Mucosa of rectum (tissue), 2 donors: ENCODE data around the gene LRRN4CL.
"Not testable (repeated sequence)": the region's sequence is repeated elsewhere in the genome, so short reads cannot be mapped to it uniquely, and the experiment has no call there.

ENCODE experiments used
- H3K27ac ChIP-seq, 2 donors: one replicate each; pipeline ENCODE4 v1.7.0; 2013; ENCODE audit warnings: inconsistent platforms in 2 of 2, low read depth in 2 of 2, low read length in 2 of 2
- H3K27me3 ChIP-seq, 2 donors: one replicate each; pipeline ENCODE4 v1.7.0; 2013; ENCODE audit warnings: low read length in 2 of 2; ENCODE audit not compliant: control insufficient read depth in 2 of 2, insufficient read depth in 2 of 2
- H3K36me3 ChIP-seq, 2 donors: one replicate each; pipeline ENCODE4 v1.7.0; 2013; ENCODE audit warnings: low read length in 2 of 2; ENCODE audit not compliant: control insufficient read depth in 2 of 2, insufficient read depth in 2 of 2
- H3K4me1 ChIP-seq, 2 donors: one replicate each; pipeline ENCODE4 v1.7.0; 2013; ENCODE audit warnings: low read length in 2 of 2, mild to moderate bottlenecking in 1 of 2; ENCODE audit not compliant: control insufficient read depth in 2 of 2, insufficient read depth in 2 of 2
- H3K4me3 ChIP-seq, 2 donors: one replicate each; pipeline ENCODE4 v1.7.0; 2013; ENCODE audit warnings: low read length in 2 of 2
- H3K9ac ChIP-seq, 2 donors: one replicate each; pipeline ENCODE4 v1.7.0; 2013; ENCODE audit warnings: low read length in 2 of 2, low read depth in 1 of 2, mild to moderate bottlenecking in 1 of 2
- H3K9me3 ChIP-seq, 2 donors: one replicate each; pipeline ENCODE4 v1.7.0; 2013; ENCODE audit warnings: low read length in 2 of 2; ENCODE audit not compliant: control insufficient read depth in 2 of 2
- donor health status: healthy.
- donor health status: Normal muscosa, but diverticular disease.

Gene LRRN4CL

DNA sequence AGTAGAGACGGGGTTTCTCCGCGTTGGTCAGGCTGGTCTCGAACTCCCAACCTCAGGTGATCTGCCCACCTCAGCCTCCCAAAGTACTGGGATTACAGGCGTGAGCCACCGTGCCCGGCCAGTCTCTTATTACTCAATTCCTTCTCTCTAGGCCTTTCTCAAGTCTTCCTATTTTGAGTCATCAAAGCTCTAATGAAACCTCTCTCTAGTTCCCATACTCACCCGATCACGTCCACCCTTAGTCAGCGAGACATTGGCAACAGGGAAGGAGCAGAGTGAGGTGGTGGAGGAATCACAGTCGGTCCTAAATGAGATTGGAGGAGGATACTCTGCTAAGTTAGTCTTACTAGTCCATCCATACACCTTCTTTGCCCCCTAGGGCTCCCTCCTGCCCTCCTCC, 12.9 kb upstream of the LRRN4CL start:
- H3K27ac ChIP-seq, result no peak overlapping the region
- H3K36me3 ChIP-seq, result no peaks in the 10 kb centered on the region
- no peak overlapping the region for H3K4me3 ChIP-seq
- no peak overlapping the region for H3K9ac ChIP-seq
- H3K9me3 ChIP-seq, result no peaks in the 10 kb centered on the region
- H3K4me1 ChIP-seq, result peaks cover 16 to 19% of the 10 kb centered on the region in 2 donors
- no peaks in the 10 kb centered on the region for H3K27me3 ChIP-seq

DNA sequence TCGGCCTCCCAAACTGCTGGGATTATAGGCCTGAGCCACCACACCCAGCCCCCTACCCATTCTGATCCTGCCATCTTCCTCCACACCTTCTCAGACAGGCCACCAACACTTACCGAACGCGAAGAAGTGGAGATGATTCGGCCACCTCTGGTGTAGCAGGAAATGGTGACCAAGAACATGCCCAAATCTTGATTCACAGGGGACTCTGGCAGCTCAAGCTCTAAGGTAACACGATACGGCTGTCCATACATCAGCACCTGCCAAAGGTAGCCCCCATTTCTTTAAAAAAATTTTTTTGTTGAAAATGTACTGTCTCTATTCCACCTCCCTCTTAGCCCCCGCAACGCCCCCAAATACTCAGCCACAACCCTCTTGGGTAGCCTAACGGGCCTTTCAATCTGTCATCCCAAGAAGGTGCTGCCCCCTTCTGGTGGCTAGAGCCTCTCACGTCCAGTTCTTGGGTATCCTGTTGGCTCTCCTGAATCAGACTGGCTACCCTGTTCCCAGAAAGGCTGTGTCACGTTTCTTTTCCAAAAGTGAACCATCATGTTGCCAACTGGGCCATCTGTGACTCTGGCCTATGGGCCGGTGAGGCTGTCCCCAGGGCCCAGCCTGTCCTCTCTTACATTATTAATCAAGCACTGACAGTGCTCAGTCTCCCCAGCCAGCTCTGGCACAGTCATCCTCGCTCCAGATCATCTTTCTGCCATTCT, 5.3 kb upstream of the LRRN4CL start:
- no peaks in the 10 kb centered on the region for H3K9me3 ChIP-seq
- H3K27me3 ChIP-seq, result no peaks in the 10 kb centered on the region
- H3K4me1 ChIP-seq, result peaks cover 0 to 2% of the 10 kb centered on the region in 2 donors
- peaks cover 20 to 30% of the 10 kb centered on the region in 2 donors for H3K36me3 ChIP-seq
- no peak overlapping the region for H3K9ac ChIP-seq
- H3K4me3 ChIP-seq, result no peak overlapping the region
- H3K27ac ChIP-seq, result no peak overlapping the region

DNA sequence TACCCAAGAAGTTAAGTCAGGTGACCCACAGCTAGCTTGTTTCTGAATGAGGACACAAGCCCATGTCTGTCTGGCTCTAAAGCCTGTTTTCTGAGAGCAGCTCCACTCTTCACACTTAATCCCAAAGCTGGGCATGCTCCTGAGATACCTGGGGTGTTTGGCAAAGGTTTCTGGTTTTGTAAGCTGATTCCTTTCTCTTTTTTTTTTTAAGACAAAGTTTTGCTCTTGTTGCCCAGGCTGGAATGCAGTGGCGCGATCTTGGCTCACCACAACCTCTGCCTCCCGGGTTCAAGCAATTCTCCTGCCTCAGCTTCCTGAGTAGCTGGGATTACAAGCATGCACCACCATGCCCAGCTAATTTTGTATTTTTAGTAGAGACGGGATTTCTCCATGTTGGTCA, 4.3 kb upstream of the LRRN4CL start:
- H3K9me3 ChIP-seq, H3K27ac ChIP-seq, H3K9ac ChIP-seq, H3K4me1 ChIP-seq, H3K27me3 ChIP-seq, H3K4me3 ChIP-seq: not testable (repeated sequence)
- peaks cover 20 to 30% of the 10 kb centered on the region in 2 donors for H3K36me3 ChIP-seq

DNA sequence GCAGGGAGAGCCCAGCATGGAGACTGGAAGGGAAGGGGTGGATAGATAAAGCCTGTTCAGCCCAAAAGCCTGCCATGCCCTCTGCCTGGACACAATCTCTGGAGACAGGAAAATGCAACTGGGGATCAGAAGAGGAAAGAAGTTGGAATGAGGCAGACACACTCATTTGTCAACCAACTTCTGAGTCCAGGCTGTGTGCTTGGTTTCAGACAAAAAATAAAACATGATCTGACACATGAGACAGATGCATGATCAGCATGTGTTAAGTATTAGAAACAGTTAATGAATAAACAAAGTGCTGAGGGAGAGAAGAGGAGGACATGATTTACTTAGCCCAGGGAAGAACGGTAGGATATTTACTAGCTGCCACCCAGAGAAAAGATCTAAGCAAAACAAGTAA, 839 bp downstream of the LRRN4CL start:
- Histone ChIP-seq H3K9ac (peak overlapping the region in 1 of 2 donors; percentile 26), H3K4me1 (peaks cover 0 to 2% of the 10 kb centered on the region in 2 donors), H3K4me3 (peak overlapping the region in 1 of 2 donors; percentile 55), H3K9me3 (no peaks in the 10 kb centered on the region), H3K27ac (no peak overlapping the region), H3K27me3 (no peaks in the 10 kb centered on the region), H3K36me3 (peaks cover 20 to 28% of the 10 kb centered on the region in 2 donors)

DNA sequence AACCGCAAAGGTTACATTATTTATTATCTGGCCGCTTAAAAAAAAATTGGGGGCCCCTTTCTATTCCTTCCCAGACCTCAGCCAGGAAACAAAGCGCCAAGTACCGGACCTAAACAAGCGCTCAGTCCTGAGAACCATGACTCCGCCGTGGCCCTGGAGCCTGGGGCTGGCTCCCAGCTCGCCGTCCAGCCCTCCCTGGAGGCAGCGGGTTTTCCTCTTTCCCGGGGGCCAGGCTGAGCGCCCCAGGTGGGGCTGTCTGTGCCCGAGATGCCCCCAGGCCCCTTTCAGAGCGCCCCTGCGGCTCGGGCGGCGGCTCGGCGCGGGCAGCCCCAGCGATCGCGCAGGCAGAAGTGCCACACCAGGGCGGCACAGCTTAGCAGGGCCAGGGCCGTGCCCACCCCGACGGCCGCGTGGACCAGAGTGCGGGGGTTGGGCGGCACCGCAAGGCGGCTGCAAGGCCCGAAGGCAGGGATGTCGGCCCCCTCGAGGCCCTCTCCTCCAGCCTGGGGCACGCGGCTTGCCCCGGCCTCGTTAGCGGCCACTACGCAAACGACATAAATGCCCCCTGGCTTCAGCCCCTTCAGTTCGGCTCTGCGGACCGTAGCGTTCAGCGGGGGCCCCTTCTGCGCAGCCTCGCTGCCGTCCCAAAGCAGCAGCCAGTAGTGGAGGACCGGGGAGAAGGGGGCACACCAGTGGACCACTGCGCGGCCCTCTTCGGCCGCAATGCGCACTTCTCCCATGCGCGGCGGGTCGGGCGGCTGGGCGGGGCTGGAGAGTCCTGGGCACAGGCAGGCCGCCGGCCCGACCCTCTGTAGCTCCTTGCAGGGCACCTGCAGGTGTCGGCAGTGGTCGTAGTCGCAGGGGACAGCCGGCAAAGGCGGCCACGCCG, 1.6 kb downstream of the LRRN4CL start:
- Histone ChIP-seq H3K36me3 (peaks cover 17 to 22% of the 10 kb centered on the region in 2 donors), H3K4me3 (peak overlapping the region; percentile 30 to 55), H3K9ac (peak overlapping the region in 1 of 2 donors; percentile 38), H3K4me1 (peaks cover 0 to 2% of the 10 kb centered on the region in 2 donors), H3K9me3 (no peaks in the 10 kb centered on the region), H3K27ac (no peak overlapping the region), H3K27me3 (no peaks in the 10 kb centered on the region)

DNA sequence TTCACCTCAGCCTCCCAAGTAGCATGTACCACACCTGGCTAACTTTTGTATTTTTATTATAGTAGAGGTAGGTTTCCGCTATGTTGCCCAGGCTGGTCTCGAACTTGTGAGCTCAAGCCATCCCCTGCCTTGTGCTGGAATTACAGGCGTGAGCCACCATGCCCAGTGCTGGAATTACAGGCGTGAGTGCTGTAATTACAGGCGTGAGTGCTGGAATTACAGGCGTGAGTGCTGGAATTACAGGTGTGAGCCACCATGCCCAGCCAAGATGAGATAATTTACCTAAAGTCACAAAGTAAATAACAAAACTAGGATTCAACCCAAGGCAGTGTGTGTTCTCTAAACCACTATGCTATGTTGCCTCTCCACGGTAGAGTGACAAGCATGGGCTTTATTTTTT, 6.8 kb downstream of the LRRN4CL start:
- Histone ChIP-seq H3K9me3 (no peaks in the 10 kb centered on the region), H3K27ac (no peak overlapping the region), H3K9ac (no peak overlapping the region), H3K4me3 (no peak overlapping the region), H3K4me1 (peaks cover 12 to 13% of the 10 kb centered on the region in 2 donors), H3K27me3 (no peaks in the 10 kb centered on the region), H3K36me3 (peaks cover 2 to 5% of the 10 kb centered on the region in 2 donors)

DNA sequence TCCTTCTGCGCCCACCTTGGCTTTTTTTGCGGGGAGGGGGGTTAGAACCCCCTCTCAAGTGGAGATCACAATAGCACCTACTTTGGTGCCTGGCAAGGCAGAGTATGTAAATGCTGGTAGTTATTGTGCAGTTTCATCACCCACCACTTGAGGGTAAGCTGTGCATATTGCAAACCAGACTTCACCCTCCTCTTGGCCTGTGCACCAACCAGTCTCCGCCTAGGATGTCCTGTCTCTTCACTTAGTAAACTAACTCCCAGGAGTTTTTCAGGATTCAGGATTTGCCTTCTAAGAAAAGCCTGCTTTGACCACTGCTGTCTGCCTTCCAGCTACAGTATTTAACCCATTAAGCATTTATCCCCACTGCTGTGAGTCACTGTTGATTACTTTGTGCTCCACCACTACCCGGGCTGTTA, 8.5 kb downstream of the LRRN4CL start:
- no peak overlapping the region for H3K4me3 ChIP-seq
- H3K9ac ChIP-seq, result no peak overlapping the region
- peaks cover 16 to 19% of the 10 kb centered on the region in 2 donors for H3K36me3 ChIP-seq
- H3K4me1 ChIP-seq, result peaks cover 13 to 14% of the 10 kb centered on the region in 2 donors
- no peaks in the 10 kb centered on the region for H3K27me3 ChIP-seq
- no peaks in the 10 kb centered on the region for H3K9me3 ChIP-seq
- no peak overlapping the region for H3K27ac ChIP-seq

DNA sequence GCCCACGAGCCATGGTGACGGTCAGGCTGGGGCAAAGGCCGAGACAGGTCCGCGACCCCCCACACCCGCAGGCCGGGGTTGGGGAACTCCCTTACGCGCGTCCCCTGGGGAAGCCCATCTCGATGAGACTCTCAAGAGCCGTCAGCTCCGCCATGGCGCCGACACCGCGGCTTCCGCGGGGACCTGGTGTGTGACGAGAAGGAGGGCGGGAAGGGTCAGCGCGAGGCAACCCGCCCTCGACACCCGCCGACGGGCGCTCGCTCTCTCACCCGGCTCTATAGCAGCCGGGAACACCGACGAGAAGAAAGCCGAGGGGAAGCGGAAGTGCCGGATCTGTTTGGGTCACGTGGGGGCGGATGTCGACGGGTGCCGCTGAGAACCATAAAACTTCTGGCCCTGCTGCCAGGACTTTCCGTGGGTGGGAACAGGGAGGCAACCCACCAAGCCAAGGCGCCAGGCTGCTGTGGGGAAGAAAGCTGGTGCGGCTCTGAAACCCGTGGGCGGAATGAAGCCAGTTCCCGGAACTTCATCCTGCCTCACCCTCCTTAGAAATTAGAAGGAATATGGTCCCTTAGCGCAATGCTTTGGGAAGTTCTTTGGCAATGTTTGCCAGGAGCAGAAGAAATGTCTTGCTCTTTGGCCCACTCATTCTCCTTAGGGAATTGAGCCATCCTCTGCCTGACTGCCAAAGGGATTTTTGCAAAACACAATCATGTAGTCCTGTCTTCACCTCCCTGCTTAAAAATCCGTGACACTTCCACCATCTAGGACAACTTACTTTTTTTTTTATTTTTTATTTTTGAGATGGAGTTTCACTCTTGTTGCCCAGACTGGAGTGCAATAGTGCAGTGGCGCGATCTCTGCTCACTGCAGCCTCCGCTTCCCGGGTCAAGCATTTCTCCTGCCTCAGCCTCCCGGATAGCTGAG, 10.3 kb downstream of the LRRN4CL start, which contains the start of gene UBXN1:
Gene UBXN1 (minus strand): TSS at position 304 of the 927 bp plus-strand sequence. CDS start 150 bp downstream, at position 154.
- peak within 1 kb of the TSS; percentile 71 to 90 for H3K27ac ChIP-seq
- H3K36me3 ChIP-seq, result peaks cover 19 to 21% of the 10 kb centered on the region in 2 donors
- H3K9ac ChIP-seq, result peak within 1 kb of the TSS; percentile 91
- no peaks in the 10 kb centered on the region for H3K27me3 ChIP-seq
- peaks cover 13 to 14% of the 10 kb centered on the region in 2 donors for H3K4me1 ChIP-seq
- peak within 1 kb of the TSS; percentile 83 to 93 for H3K4me3 ChIP-seq
- H3K9me3 ChIP-seq, result no peaks in the 10 kb centered on the region

DNA sequence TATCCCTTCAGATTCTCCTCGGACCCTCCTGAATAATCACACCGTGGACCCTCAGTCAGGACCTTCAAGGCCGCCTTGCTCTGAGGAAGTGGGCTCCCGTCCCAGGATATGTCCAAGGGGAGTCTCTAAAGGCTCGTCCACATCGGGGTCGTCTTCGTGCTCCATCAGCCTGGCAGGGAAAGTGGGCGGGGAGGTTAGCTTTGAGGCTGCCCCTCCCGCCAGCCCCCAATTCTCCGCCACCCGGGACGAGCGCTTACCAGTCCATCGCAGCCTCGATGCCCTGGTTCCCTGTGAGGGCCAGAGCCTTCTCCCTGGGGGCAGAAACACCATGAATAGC, 10.9 kb downstream of the LRRN4CL start:
- H3K9ac ChIP-seq, result peak overlapping the region; percentile 91
- H3K36me3 ChIP-seq, result peaks cover 19 to 23% of the 10 kb centered on the region in 2 donors
- H3K4me1 ChIP-seq, result peaks cover 13 to 14% of the 10 kb centered on the region in 2 donors
- no peaks in the 10 kb centered on the region for H3K27me3 ChIP-seq
- H3K27ac ChIP-seq, result peak overlapping the region; percentile 71 to 90
- no peaks in the 10 kb centered on the region for H3K9me3 ChIP-seq
- H3K4me3 ChIP-seq, result peak overlapping the region; percentile 83 to 93
